ENCODE measurements around the gene ZNF527.

- no peak for TF ChIP-seq ZSCAN29 (IDR thresholded peaks at IDR 0.05)
- TF ChIP-seq ZC3H11A (IDR thresholded peaks at IDR 0.05; ENCODE audit: low read depth, low read length): no peak
- TF ChIP-seq POLR2AphosphoS2 (IDR thresholded peaks at IDR 0.05; ENCODE audit: low read length): no peak
- no peak for TF ChIP-seq ZC3H8 (IDR thresholded peaks at IDR 0.05)
These were observed 37.4 kb upstream of the ZNF527 start for GRCh38 chr19:37333457-37333856.

Data from K562 (cell line).